Endothelial cell of umbilical vein (primary cell): ENCODE data around the gene OPA1. TPM values are rescaled to one million over a fixed set of nuclear protein-coding genes. Genes with fewer than 3 reads are reported as not detected.

Experiments
- BruUV-seq: library from RNA; stranded (reverse); fragments of 400-500 nt; replicated peaks from 2 replicates; lab custom pipeline; 2021; lab: Mats Ljungman, UMichigan
- CTCF ChIA-PET: fragments of 300-600, 350-600 bp; sonication (Branson Sonifier 250); formaldehyde crosslinking; loops from one replicate; lab custom pipeline; 2021; ENCODE audit warnings: antibody characterized with exemption, inconsistent platforms; lab: Charles Lee
- POLR2A ChIA-PET: fragments of 300-600, 350-600 bp; sonication (Branson Sonifier 250); formaldehyde crosslinking; loops from one replicate; lab custom pipeline; 2021; ENCODE audit warnings: antibody characterized with exemption, inconsistent platforms; lab: Charles Lee
- DNase-seq: peaks from one replicate; pipeline ENCODE4 v3.0.0-alpha.2; 2011; ENCODE audit warnings: low read depth, low spot score
- FAIRE-seq: peaks from 2 replicates; lab custom pipeline; 2011; peaks lifted over from hg19 to GRCh38; lab: Jason Lieb, UNC
- H2AFZ ChIP-seq: 2 replicates; pipeline ENCODE4 v1.6.0; 2012; ENCODE audit warnings: low read depth, low read length, control low read depth, inconsistent platforms
- H3K27ac ChIP-seq: 2 replicates; pipeline ENCODE4 v1.5.1; 2011; ENCODE audit warnings: low read depth, mild to moderate bottlenecking, control low read depth, low read length, moderate library complexity; ENCODE audit not compliant: insufficient read depth
- H3K27me3 ChIP-seq, 2 experiments: 2 replicates each; pipeline versions ENCODE4 v1.6.0 to v1.6.1; 2011; ENCODE audit warnings: low read length in 2 of 2, mixed read lengths in 1 of 2; ENCODE audit not compliant: control insufficient read depth in 2 of 2, insufficient read depth in 2 of 2
- H3K36me3 ChIP-seq, 2 experiments: 2 replicates in 1 of 2; 3 replicates in 1 of 2; pipeline ENCODE4 v1.5.1; 2011; ENCODE audit warnings: low read length in 2 of 2, mild to moderate bottlenecking in 1 of 2, moderate library complexity in 1 of 2; ENCODE audit not compliant: control insufficient read depth in 2 of 2, insufficient read depth in 2 of 2; ENCODE audit errors: extremely low read depth in 1 of 2
- H3K4me1 ChIP-seq: 3 replicates; pipeline ENCODE4 v1.5.1; 2011; ENCODE audit warnings: mild to moderate bottlenecking, low read length; ENCODE audit not compliant: control insufficient read depth, insufficient read depth; ENCODE audit errors: extremely low read depth
- H3K4me2 ChIP-seq: 2 replicates; pipeline ENCODE4 v1.6.1; 2011; ENCODE audit warnings: low read length, control low read depth, mixed read lengths; ENCODE audit not compliant: insufficient read depth
- H3K4me3 ChIP-seq, 3 experiments: fragments of 200-600 bp in 1 of 3; sonication (generic), shearing (Covaris generic) in 1 of 3; replicated peaks in 1 of 3; 2 replicates each; pipeline ENCODE4 v1.5.1; 2011 to 2016; ENCODE audit warnings: control low read depth in 3 of 3, low read length in 3 of 3, mild to moderate bottlenecking in 2 of 3, inconsistent platforms in 1 of 3, low read depth in 1 of 3, moderate library complexity in 1 of 3; ENCODE audit not compliant: insufficient read depth in 1 of 3
- H3K79me2 ChIP-seq: 2 replicates; pipeline ENCODE4 v1.6.0; 2012; ENCODE audit warnings: low read length, inconsistent platforms; ENCODE audit not compliant: control insufficient read depth, insufficient read depth
- H3K9ac ChIP-seq: replicated peaks from 2 replicates; pipeline ENCODE3; 2011; ENCODE audit warnings: low read length, control low read depth; ENCODE audit not compliant: insufficient read depth; ENCODE audit errors: extremely low read depth
- H3K9me1 ChIP-seq: replicated peaks from 3 replicates; pipeline ENCODE4 v1.6.0; 2011; ENCODE audit warnings: mild to moderate bottlenecking, low read length; ENCODE audit not compliant: control insufficient read depth, insufficient read depth; ENCODE audit errors: extremely low read depth
- H3K9me3 ChIP-seq: replicated peaks from 2 replicates; pipeline ENCODE4 v1.5.1; 2012; ENCODE audit warnings: low read length, inconsistent platforms; ENCODE audit not compliant: control insufficient read depth, insufficient read depth
- H4K20me1 ChIP-seq: replicated peaks from 2 replicates; pipeline ENCODE3; 2011; ENCODE audit warnings: mild to moderate bottlenecking, low read length; ENCODE audit not compliant: control insufficient read depth, insufficient read depth; ENCODE audit errors: extremely low read depth
- EZH2 ChIP-seq: IDR thresholded peaks from 2 replicates; pipeline ENCODE4 v1.6.1; 2012; ENCODE audit warnings: borderline replicate concordance, low read depth, mild to moderate bottlenecking, moderate library complexity, low read length, inconsistent platforms; ENCODE audit not compliant: severe bottlenecking
- FOS ChIP-seq: IDR thresholded peaks from 2 replicates; pipeline ENCODE4 v1.6.1; 2011; ENCODE audit warnings: mild to moderate bottlenecking, low read length, moderate library complexity, borderline replicate concordance; ENCODE audit not compliant: insufficient read depth
- GATA2 ChIP-seq: IDR thresholded peaks from 2 replicates; pipeline ENCODE4 v1.7.0; 2011; ENCODE audit warnings: low read depth, mild to moderate bottlenecking, moderate library complexity, mixed read lengths, low read length; ENCODE audit not compliant: insufficient read length, insufficient read depth
- JUN ChIP-seq: IDR thresholded peaks from 2 replicates; pipeline ENCODE4 v1.6.1; 2011; ENCODE audit warnings: borderline replicate concordance, low read depth; ENCODE audit not compliant: insufficient read length, insufficient read depth
- MYC ChIP-seq: IDR thresholded peaks from one replicate; pipeline ENCODE4 v1.6.1; 2011; ENCODE audit warnings: mild to moderate bottlenecking, low read depth, low read length
- POLR2A ChIP-seq: IDR thresholded peaks from 2 replicates; pipeline ENCODE4 v1.6.1; 2012; ENCODE audit warnings: low read depth, mild to moderate bottlenecking, control low read depth, low read length
- POLR2AphosphoS5 ChIP-seq: IDR thresholded peaks from 2 replicates; pipeline ENCODE4 v1.6.1; 2012; ENCODE audit warnings: low read depth, mild to moderate bottlenecking, control low read depth, low read length, moderate library complexity; ENCODE audit not compliant: insufficient read depth
- dilution Hi-C: fragments of 300-500 bp; cut with MboI; formaldehyde crosslinking; loops from one replicate; pipeline ENCODE4 v1.15.0; 2019; ENCODE audit warnings: low sequenced_read_pairs; ENCODE audit not compliant: extremely low pct_ligation_motif_present
- intact Hi-C: fragments of 100-400 bp; cut with micrococcal nuclease; formaldehyde crosslinking; loops from one replicate; pipeline ENCODE4 v1.10.0; 2022
- polyA plus RNA-seq, 4 experiments: library from polyadenylated mRNA; depleted of rRNA in 3 of 4; stranded (reverse) in 3 of 4; unstranded in 1 of 4; fragments of >200 nt; gene quantifications; 2 replicates each; pipeline versions ENCODE4 v1.2.1 to v1.2.3, GENCODE V29; 2011 to 2012; ENCODE audit warnings: missing spikeins in 1 of 4
- total RNA-seq: library from RNA; stranded (reverse); gene quantifications from 2 replicates; pipeline ENCODE4 v1.2.3, GENCODE V29; 2021
- TF ChIP-seq, protein P1 (sequence below), 2 donors: IDR thresholded peaks; 1 replicate in 1 of 2; 2 replicates in 1 of 2; pipeline ENCODE4 v1.5.1; 2011; ENCODE audit warnings: low read length in 2 of 2, mild to moderate bottlenecking in 2 of 2, moderate library complexity in 2 of 2, control low read depth in 1 of 2, inconsistent platforms in 1 of 2, low read depth in 1 of 2; ENCODE audit not compliant: insufficient read depth in 1 of 2; ENCODE audit errors: extremely low read depth in 1 of 2
- TF ChIP-seq, protein P2 (sequence below): IDR thresholded peaks from 2 replicates; pipeline ENCODE4 v1.6.1; 2011; ENCODE audit not compliant: insufficient read depth, insufficient read length

The OPA1 gene
- total and polyA plus RNA-seq, 2 donors (not counting 3 experiments of a cell fraction or from before 2014, with no cell fraction given) = 10.0 to 62.0 TPM

DNA sequence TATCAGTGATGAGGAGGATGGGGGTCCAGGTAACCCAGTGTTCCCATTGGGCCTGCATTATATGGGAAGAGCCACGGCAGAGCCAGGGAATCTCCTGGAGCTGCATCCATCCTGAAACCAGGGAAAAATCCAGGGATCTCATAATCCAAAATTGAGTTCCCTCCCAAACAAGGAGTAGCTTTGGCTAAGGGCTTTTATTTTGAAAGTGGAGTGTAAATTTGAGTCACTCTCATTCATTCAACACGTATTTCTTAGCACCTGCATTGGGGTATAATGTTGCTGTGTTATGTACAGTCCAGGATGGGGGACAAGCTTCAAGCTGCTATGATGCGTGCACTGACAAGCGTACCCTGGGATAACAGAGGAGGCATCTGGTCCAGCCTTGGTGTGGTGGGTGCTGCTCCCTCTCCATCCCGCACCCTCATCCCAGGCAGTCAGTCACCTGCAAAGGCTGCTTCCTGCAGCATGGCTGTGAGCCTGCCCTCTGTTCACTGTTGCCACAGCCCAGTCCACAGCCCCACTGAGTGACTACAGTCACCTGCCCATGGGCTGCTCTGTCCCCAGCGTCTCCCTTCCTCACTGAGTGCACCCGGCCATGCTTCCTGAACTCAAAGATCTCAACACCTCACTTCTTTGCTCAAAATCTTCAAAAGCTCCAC is 135.6 kb downstream of the OPA1 start:
- H3K9me3 ChIP-seq = no peaks in the 10 kb centered on the region
- H2AFZ ChIP-seq = no peak overlapping the region
- no peaks in the 10 kb centered on the region for H3K9me1 ChIP-seq
- FAIRE-seq = no peak
- POLR2A ChIA-PET = no interaction called here
- H4K20me1 ChIP-seq = no peaks in the 10 kb centered on the region
- intact Hi-C loops (no loop called here), dilution Hi-C loops (no loop called here)
- TF ChIP-seq MYC (no peak), JUN (no peak), GATA2 (no peak), EZH2 (no peak), FOS (no peak), POLR2A (no peak), POLR2AphosphoS5 (no peak)
- TF ChIP-seq, protein P1, sequence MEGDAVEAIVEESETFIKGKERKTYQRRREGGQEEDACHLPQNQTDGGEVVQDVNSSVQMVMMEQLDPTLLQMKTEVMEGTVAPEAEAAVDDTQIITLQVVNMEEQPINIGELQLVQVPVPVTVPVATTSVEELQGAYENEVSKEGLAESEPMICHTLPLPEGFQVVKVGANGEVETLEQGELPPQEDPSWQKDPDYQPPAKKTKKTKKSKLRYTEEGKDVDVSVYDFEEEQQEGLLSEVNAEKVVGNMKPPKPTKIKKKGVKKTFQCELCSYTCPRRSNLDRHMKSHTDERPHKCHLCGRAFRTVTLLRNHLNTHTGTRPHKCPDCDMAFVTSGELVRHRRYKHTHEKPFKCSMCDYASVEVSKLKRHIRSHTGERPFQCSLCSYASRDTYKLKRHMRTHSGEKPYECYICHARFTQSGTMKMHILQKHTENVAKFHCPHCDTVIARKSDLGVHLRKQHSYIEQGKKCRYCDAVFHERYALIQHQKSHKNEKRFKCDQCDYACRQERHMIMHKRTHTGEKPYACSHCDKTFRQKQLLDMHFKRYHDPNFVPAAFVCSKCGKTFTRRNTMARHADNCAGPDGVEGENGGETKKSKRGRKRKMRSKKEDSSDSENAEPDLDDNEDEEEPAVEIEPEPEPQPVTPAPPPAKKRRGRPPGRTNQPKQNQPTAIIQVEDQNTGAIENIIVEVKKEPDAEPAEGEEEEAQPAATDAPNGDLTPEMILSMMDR (IDR thresholded peaks at IDR 0.05; ENCODE audit: extremely low read depth in 1 of 2, insufficient read depth in 1 of 2, low read depth in 1 of 2, low read length in 2 of 2) = no peak
- TF ChIP-seq, protein P2, sequence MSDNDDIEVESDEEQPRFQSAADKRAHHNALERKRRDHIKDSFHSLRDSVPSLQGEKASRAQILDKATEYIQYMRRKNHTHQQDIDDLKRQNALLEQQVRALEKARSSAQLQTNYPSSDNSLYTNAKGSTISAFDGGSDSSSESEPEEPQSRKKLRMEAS = no peak
- H3K4me2 ChIP-seq = no peak overlapping the region
- no peak overlapping the region for H3K4me3 ChIP-seq
- no peak overlapping the region for H3K9ac ChIP-seq
- DNase-seq = no peak
- no TSS peak for BruUV-seq
- no peaks in the 10 kb centered on the region for H3K36me3 ChIP-seq
- CTCF ChIA-PET = interaction anchor here (1.0 kb wide), 1 partner anchor 9 kb away, joined by 3 read pairs; no protein-coding TSS in a partner anchor
- no peaks in the 10 kb centered on the region for H3K4me1 ChIP-seq
- H3K27ac ChIP-seq = no peak overlapping the region
- peaks cover 8 to 9% of the 10 kb centered on the region in 2 experiments for H3K27me3 ChIP-seq
- H3K79me2 ChIP-seq = no peaks in the 10 kb centered on the region
